Thoracic aorta (tissue), 2 donors: Measurements from ENCODE around the gene SSPN. TPM values are rescaled to one million over a fixed set of nuclear protein-coding genes. Genes with fewer than 3 reads are reported as not detected.

ENCODE experiments used
- ATAC-seq: fragments of 150-250 bp; one replicate; pipeline ENCODE4 v1.8.0; 2017; ENCODE audit warnings: low read depth; ENCODE audit not compliant: insufficient number of reproducible peaks, low FRiP score
- DNase-seq: peaks from one replicate; pipeline ENCODE4 v3.0.0-alpha.2; 2020; ENCODE audit warnings: low spot score
- H3K27ac ChIP-seq, 2 donors: fragments of 200-600 bp; sonication (generic); 1 replicate in 1 of 2; 2 replicates in 1 of 2; pipeline ENCODE4 v1.5.1; 2016; ENCODE audit warnings: mild to moderate bottlenecking in 2 of 2, moderate library complexity in 2 of 2
- H3K27me3 ChIP-seq: fragments of 200-600 bp; sonication (generic); replicated peaks from 2 replicates; pipeline ENCODE4 v1.6.0; 2016; ENCODE audit warnings: mild to moderate bottlenecking; ENCODE audit not compliant: insufficient read depth
- H3K36me3 ChIP-seq: fragments of 200-600 bp; sonication (generic); one replicate; pipeline ENCODE4 v1.5.1; 2016
- H3K4me1 ChIP-seq, 2 donors: fragments of 200-600 bp; sonication (generic); 1 replicate in 1 of 2; 2 replicates in 1 of 2; pipeline versions ENCODE4 v1.5.1 to v1.6.0; 2016; ENCODE audit warnings: low read depth in 2 of 2, mild to moderate bottlenecking in 1 of 2; ENCODE audit not compliant: control insufficient read depth in 1 of 2
- H3K4me3 ChIP-seq: fragments of 200-600 bp; sonication (generic); 2 replicates; pipeline ENCODE4 v1.5.1; 2016; ENCODE audit warnings: mild to moderate bottlenecking
- H3K9me3 ChIP-seq: fragments of 200-600 bp; sonication (generic); 2 replicates; pipeline ENCODE4 v1.5.1; 2016
- CTCF ChIP-seq: fragments of 200-600 bp; sonication (generic); IDR thresholded peaks from one replicate; pipeline ENCODE4 v1.5.1; 2019; ENCODE audit warnings: antibody characterized with exemption
- total RNA-seq, 2 donors: library from RNA; depleted of rRNA; stranded (reverse); fragments of >200 nt; gene quantifications; one replicate each; pipeline versions ENCODE4 v1.1.0 to v1.2.3, GENCODE V29; 2016

The SSPN gene
- total RNA-seq, 2 donors from 2014 or later = 36.7 to 50.9 TPM

GRCh38 chr12:26287671-26288381, 92.5 kb downstream of the SSPN start:
- Histone ChIP-seq H3K27ac (peak overlapping the region; percentile 83 to 91), H3K27me3 (no peaks in the 10 kb centered on the region), H3K36me3 (no peaks in the 10 kb centered on the region), H3K9me3 (no peaks in the 10 kb centered on the region), H3K4me3 (peak overlapping the region; percentile 43), H3K4me1 (peaks cover 17 to 23% of the 10 kb centered on the region in 2 donors)
- ATAC-seq = peak; percentile 59
- DNase-seq = no peak
- no peak for TF ChIP-seq CTCF

- no peaks in the 10 kb centered on the region for H3K27me3 ChIP-seq
- no peak for TF ChIP-seq CTCF
- ATAC-seq (no peak), DNase-seq (no peak)
- no peaks in the 10 kb centered on the region for H3K9me3 ChIP-seq
- H3K36me3 ChIP-seq = no peaks in the 10 kb centered on the region
- peaks cover 17 to 23% of the 10 kb centered on the region in 2 donors for H3K4me1 ChIP-seq
- no peak overlapping the region for H3K27ac ChIP-seq
- no peak overlapping the region for H3K4me3 ChIP-seq
These were observed 95.2 kb downstream of the SSPN start for GRCh38 chr12:26290565-26290964.

- ATAC-seq (no peak), DNase-seq (no peak)
- Histone ChIP-seq H3K4me1 (peaks cover 8 to 9% of the 10 kb centered on the region in 2 donors), H3K9me3 (no peaks in the 10 kb centered on the region), H3K27ac (no peak overlapping the region), H3K4me3 (no peak overlapping the region), H3K36me3 (no peaks in the 10 kb centered on the region), H3K27me3 (no peaks in the 10 kb centered on the region)
- TF ChIP-seq CTCF = no peak
These were observed 97.2 kb downstream of the SSPN start for GRCh38 chr12:26292596-26292995.

- H3K9me3 ChIP-seq = no peaks in the 10 kb centered on the region
- DNase-seq = no peak
- no peak overlapping the region for H3K27ac ChIP-seq
- no peaks in the 10 kb centered on the region for H3K36me3 ChIP-seq
- no peaks in the 10 kb centered on the region for H3K27me3 ChIP-seq
- TF ChIP-seq CTCF = no peak
- H3K4me3 ChIP-seq = no peak overlapping the region
- ATAC-seq = no peak
- H3K4me1 ChIP-seq = peaks cover 9% of the 10 kb centered on the region in 2 donors
These were observed 98.2 kb downstream of the SSPN start for GRCh38 chr12:26293612-26294011.

- TF ChIP-seq CTCF = no peak
These were observed 99.6 kb downstream of the SSPN start for GRCh38 chr12:26295001-26295400.

More at GRCh38 chr12:26295001-26295400, 99.6 kb downstream of the SSPN start:
- Histone ChIP-seq H3K27ac (no peak overlapping the region), H3K36me3 (no peaks in the 10 kb centered on the region), H3K27me3 (no peaks in the 10 kb centered on the region), H3K4me3 (no peak overlapping the region), H3K9me3 (no peaks in the 10 kb centered on the region), H3K4me1 (peaks cover 10 to 18% of the 10 kb centered on the region in 2 donors)
- ATAC-seq (no peak), DNase-seq (no peak)
